ENCODE data around the gene FAM111A. TPM values are rescaled to one million over a fixed set of nuclear protein-coding genes. Genes with fewer than 3 reads are reported as not detected.

FAM111A gene
- total RNA-seq, 3 donors from 2014 or later (not counting 1 experiment from before 2014, with no cell fraction given) = 93.7 to 125 (median 102) TPM

DNA sequence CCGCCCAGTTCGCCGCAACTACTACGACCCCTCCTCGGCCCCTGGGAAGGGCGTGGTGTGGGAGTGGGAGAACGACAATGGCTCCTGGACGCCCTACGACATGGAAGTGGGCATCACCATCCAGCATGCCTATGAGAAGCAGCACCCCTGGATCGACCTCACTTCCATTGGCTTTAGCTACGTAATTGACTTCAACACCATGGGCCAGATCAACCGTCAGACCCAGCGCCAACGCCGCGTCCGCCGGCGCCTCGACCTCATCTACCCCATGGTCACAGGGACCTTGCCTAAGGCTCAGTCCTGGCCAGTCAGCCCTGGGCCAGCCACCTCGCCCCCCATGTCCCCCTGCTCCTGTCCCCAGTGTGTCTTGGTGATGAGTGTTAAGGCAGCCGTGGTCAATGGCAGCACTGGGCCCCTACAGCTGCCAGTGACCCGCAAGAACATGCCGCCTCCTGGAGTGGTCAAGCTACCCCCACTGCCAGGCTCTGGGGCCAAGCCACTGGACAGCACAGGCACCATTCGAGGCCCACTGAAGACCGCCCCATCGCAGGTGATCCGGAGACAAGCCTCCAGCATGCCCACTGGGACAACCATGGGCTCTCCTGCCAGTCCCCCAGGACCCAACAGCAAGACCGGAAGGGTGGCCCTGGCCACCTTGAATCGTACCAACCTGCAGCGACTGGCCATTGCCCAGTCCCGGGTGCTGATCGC is 39.2 kb downstream of the FAM111A start:
- no peaks in the 10 kb centered on the region for H3K4me1 Mint-ChIP-seq
- no peak overlapping the region for H3K4me3 Mint-ChIP-seq
- Histone ChIP-seq H3K36me3 (ENCODE audit: control insufficient read depth, insufficient read depth, low read length) (no peaks in the 10 kb centered on the region), H3K27ac (ENCODE audit: low read length) (no peak overlapping the region), H3K9me3 (ENCODE audit: control insufficient read depth, insufficient read depth, low read length) (no peaks in the 10 kb centered on the region), H3K4me3 (ENCODE audit: low read length) (no peak overlapping the region), H3K27me3 (ENCODE audit: control insufficient read depth, insufficient read depth, low read length) (no peaks in the 10 kb centered on the region), H3K4me1 (ENCODE audit: control insufficient read depth, insufficient read depth, low read length) (no peaks in the 10 kb centered on the region)
- peaks cover 10 to 11% of the 10 kb centered on the region in 2 donors for H3K27me3 Mint-ChIP-seq (ENCODE audit: low read depth in 2 of 2)
- no peak for DNase-seq
- intact Hi-C loops (cut with micrococcal nuclease) = no loop called here
- H3K9me3 Mint-ChIP-seq = no peaks in the 10 kb centered on the region
- H3K27ac Mint-ChIP-seq = no peak overlapping the region
- H3K36me3 Mint-ChIP-seq = no peaks in the 10 kb centered on the region
- WGBS (ENCODE audit: insufficient coverage) = 94% methylated on average over 32 of the region's 33 CpGs
- ATAC-seq = no peak
- TF ChIP-seq, protein P1, sequence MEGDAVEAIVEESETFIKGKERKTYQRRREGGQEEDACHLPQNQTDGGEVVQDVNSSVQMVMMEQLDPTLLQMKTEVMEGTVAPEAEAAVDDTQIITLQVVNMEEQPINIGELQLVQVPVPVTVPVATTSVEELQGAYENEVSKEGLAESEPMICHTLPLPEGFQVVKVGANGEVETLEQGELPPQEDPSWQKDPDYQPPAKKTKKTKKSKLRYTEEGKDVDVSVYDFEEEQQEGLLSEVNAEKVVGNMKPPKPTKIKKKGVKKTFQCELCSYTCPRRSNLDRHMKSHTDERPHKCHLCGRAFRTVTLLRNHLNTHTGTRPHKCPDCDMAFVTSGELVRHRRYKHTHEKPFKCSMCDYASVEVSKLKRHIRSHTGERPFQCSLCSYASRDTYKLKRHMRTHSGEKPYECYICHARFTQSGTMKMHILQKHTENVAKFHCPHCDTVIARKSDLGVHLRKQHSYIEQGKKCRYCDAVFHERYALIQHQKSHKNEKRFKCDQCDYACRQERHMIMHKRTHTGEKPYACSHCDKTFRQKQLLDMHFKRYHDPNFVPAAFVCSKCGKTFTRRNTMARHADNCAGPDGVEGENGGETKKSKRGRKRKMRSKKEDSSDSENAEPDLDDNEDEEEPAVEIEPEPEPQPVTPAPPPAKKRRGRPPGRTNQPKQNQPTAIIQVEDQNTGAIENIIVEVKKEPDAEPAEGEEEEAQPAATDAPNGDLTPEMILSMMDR (IDR thresholded peaks at IDR 0.05) = no peak

DNA sequence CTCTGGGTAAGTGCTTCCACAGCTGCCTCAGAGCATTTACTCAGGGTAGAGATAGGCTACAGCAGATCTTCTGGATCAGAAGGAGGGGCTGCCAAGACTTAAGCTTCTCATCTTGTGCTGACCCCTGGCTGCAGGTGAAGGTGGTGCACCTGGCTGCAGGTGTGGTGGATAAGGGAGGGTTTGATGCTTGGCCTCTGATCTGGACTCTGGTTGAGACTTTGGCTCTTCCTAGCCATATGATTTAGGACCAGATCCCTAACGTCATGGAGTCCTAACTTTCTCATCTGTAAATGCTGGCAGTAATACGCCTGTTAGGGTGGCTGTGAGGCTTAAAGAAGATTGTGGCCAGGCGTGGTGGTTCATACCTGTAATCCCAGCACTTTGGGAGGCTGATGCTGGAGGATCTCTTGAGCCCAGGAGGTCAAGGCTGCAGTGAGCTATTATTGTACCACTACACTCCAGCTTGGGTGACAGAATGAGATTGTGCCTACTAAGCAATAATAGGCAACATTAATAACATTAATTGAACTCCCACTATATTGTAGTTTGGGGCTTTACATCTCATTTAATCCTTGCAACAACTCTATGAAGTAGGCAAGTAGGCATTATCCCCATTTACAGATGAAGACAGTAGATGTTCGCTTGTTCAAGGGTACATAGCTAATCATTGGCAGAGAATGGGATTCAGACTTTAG is 39.9 kb downstream of the FAM111A start:
- Mint-ChIP-seq H3K4me3 (no peak overlapping the region), H3K9me3 (no peaks in the 10 kb centered on the region), H3K36me3 (no peaks in the 10 kb centered on the region), H3K4me1 (no peaks in the 10 kb centered on the region), H3K27me3 (ENCODE audit: low read depth in 2 of 2) (peaks cover 4 to 5% of the 10 kb centered on the region in 2 donors), H3K27ac (no peak overlapping the region)
- intact Hi-C loops (cut with micrococcal nuclease) = no loop called here
- DNase-seq = peak in 1 of 2 donors; percentile 52
- TF ChIP-seq, protein P1 (IDR thresholded peaks at IDR 0.05) = no peak
- H3K4me1 ChIP-seq (ENCODE audit: control insufficient read depth, insufficient read depth, low read length) = no peaks in the 10 kb centered on the region
- peak in 1 of 3 donors; percentile 34 for ATAC-seq
- no peak overlapping the region for H3K4me3 ChIP-seq (ENCODE audit: low read length)
- WGBS (ENCODE audit: insufficient coverage) = 88% methylated on average over 4 of the region's 4 CpGs
- no peaks in the 10 kb centered on the region for H3K27me3 ChIP-seq (ENCODE audit: control insufficient read depth, insufficient read depth, low read length)
- H3K9me3 ChIP-seq (ENCODE audit: control insufficient read depth, insufficient read depth, low read length) = no peaks in the 10 kb centered on the region
- no peak overlapping the region for H3K27ac ChIP-seq (ENCODE audit: low read length)
- no peaks in the 10 kb centered on the region for H3K36me3 ChIP-seq (ENCODE audit: control insufficient read depth, insufficient read depth, low read length)

DNA sequence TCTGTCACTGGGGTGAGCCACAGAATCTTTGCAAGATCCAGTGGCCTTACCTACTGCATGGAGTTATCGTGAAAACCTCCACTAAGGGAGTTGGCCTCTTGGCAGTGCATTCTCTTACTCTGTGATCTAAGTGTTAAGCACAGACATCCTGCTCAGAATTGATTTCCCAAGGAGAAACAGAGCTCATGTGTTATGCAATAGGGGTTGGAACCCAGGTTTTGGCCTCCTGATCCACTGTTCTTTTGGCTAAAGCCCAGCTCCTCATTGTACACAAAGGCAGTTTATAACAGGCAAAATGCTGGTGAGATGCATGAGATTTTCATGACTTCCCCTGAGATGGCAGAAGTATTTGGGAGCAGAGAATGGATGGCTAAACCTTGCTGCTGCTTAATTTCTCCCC is 41.1 kb downstream of the FAM111A start:
- ATAC-seq (no peak), DNase-seq (no peak)
- intact Hi-C loops (cut with micrococcal nuclease) = no loop called here
- 87% methylated on average over 1 of the region's 1 CpG for WGBS (ENCODE audit: insufficient coverage)
- no peak overlapping the region for H3K27ac ChIP-seq (ENCODE audit: low read length)
- TF ChIP-seq, protein P1 (IDR thresholded peaks at IDR 0.05) = no peak
- no peak overlapping the region for H3K4me3 ChIP-seq (ENCODE audit: low read length)
- H3K4me1 ChIP-seq (ENCODE audit: control insufficient read depth, insufficient read depth, low read length) = no peaks in the 10 kb centered on the region
- no peak overlapping the region for H3K27ac Mint-ChIP-seq
- H3K36me3 ChIP-seq (ENCODE audit: control insufficient read depth, insufficient read depth, low read length) = no peaks in the 10 kb centered on the region
- no peaks in the 10 kb centered on the region for H3K9me3 Mint-ChIP-seq
- no peaks in the 10 kb centered on the region for H3K9me3 ChIP-seq (ENCODE audit: control insufficient read depth, insufficient read depth, low read length)
- no peaks in the 10 kb centered on the region for H3K36me3 Mint-ChIP-seq
- H3K4me1 Mint-ChIP-seq = no peaks in the 10 kb centered on the region
- no peaks in the 10 kb centered on the region for H3K27me3 ChIP-seq (ENCODE audit: control insufficient read depth, insufficient read depth, low read length)
- peaks cover 0 to 3% of the 10 kb centered on the region in 2 donors for H3K27me3 Mint-ChIP-seq (ENCODE audit: low read depth in 2 of 2)
- H3K4me3 Mint-ChIP-seq = no peak overlapping the region

Measured in natural killer cell (primary cell).